Lower leg skin (tissue), 3 donors: ENCODE measurements around the gene LIME1.

Source experiments
- POLR2A ChIP-seq, 2 donors: fragments of 450-650 bp; IDR thresholded peaks; one replicate each; pipeline ENCODE4 v1.6.1; 2016 to 2017; ENCODE audit warnings: antibody characterized with exemption in 2 of 2, mild to moderate bottlenecking in 1 of 2, moderate library complexity in 1 of 2
- TF ChIP-seq, protein P1 (sequence below), 3 donors: fragments of 450-650 bp; IDR thresholded peaks; one replicate each; pipeline ENCODE4 v1.5.1; 2016; ENCODE audit warnings: antibody characterized with exemption in 3 of 3, mild to moderate bottlenecking in 3 of 3, moderate library complexity in 2 of 3

DNA sequence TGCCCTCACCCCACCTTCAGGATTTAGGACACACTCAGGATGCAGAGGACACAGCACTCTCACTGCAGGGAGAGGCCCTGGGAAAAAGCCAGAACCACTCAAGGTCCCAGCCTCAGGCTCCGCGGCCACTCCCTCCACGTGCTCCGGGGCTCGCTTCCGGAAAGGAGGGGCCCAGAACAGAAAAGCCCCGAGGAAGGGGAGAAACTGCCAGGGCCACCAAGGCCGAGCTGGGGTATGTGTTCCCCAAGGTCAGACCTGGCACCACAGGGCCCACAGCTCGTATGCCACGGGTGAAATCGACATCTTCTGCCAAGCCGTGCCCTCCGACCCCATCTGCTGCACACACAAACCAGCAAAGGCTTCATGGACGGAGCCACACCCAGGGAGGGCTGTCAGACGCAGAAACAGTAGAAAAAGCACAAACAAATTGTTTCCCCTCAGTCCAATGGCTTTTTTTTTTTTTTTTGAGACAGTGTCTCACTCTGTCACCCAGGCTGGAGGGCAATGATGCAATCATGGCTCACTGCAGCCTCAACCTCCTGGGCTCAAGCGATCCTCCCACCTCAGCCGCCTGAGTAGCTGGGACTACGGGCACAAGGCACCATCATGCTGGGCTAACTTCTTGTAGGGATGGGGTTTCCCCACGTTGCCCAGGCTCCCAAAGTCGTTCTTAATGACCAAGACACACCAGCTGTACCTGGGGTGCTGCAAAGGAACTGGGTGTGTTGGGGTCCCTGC, 36.5 kb downstream of the LIME1 start:
- TF ChIP-seq, protein P1, sequence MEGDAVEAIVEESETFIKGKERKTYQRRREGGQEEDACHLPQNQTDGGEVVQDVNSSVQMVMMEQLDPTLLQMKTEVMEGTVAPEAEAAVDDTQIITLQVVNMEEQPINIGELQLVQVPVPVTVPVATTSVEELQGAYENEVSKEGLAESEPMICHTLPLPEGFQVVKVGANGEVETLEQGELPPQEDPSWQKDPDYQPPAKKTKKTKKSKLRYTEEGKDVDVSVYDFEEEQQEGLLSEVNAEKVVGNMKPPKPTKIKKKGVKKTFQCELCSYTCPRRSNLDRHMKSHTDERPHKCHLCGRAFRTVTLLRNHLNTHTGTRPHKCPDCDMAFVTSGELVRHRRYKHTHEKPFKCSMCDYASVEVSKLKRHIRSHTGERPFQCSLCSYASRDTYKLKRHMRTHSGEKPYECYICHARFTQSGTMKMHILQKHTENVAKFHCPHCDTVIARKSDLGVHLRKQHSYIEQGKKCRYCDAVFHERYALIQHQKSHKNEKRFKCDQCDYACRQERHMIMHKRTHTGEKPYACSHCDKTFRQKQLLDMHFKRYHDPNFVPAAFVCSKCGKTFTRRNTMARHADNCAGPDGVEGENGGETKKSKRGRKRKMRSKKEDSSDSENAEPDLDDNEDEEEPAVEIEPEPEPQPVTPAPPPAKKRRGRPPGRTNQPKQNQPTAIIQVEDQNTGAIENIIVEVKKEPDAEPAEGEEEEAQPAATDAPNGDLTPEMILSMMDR (IDR thresholded peaks at IDR 0.05), result no peak
- no peak for TF ChIP-seq POLR2A (IDR thresholded peaks at IDR 0.05)
